GM21447 (cell line): ENCODE data around the gene ZNF213.
"Not testable (repeated sequence)": the region's sequence is repeated elsewhere in the genome, so short reads cannot be mapped to it uniquely, and the experiment has no call there.

Experiments
- ATAC-seq: cut with Tn5 transposase; IDR thresholded peaks from one replicate; pipeline ENCODE4 v1.9.1; 2021; ENCODE audit not compliant: unreplicated experiment

ZNF213 gene

DNA sequence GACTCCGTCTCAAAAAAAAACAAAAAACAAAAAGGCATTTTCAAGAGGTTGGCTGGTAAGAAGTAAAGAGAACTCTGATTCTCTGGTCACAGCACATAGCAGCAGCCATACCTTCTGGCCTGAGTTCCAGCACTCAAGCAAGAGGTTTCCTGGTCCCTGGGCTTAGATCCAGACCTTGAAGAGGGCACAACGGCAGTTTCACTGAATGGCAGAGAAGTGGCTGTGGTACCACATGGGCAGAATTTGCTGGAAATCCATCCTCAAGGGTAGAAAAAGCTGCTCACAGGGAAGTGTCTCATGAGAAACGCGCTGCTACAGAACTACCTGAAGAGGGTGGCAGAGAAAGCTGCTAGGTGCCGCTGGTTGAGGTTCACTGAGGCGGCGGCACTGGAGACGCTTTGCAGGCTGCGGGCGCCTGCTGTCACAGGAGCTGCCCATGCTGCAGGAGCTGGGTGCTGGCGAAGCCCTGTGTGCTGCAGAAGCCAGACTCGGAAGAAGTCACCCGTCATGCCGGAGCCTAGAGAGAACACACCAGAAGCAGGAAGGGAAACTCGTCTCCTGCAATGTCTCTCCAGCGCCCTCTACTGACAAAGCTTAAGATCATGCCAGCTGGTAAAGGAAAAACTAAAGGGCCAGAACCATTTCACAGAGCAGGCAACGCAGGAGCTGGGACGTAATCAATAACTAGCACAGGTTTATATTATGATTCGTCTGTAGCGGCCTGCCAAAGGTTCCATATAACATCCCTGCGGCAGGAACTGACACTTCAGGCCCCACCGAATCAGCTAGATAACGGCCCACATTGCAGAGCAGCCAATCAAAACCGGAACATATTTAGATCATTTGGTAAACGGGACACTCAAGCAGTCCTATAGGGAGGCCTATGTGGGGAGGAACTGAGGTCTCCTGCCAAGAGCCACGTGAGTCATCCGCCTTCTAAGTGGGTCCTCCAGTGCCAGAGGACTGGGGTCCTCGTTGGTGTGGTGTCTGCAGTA, 5.4 kb upstream of the ZNF213 start:
- ATAC-seq, result no peak

DNA sequence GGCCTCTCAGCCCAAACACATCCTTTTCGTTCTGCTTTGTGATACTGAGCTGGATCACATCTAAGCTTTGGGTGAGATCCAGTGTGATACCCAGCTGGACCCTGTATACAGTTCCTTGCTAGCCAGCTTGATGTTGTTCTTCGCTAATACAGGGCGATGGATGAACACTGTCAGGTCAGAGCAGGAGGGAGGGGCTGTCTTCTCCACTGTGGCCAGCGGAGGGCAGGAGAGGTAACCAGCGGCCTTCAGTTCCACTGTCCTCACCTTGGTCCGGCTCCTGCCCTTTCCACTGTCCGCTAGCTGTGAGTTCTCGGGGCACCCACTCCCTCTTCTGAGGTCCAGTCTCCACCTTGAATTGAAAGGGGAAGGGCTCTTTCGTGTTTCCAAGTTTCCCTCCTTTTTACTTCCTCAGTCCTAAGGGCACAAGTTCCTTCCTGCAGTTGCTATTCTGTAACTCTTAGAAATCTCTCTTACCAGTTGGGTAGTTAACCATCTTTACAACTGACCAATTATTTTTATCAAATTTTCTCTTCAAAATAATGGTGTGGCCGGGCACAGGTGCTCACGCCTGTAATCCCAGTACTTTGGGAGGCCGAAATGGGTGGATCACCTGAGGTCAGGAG, 3.0 kb upstream of the ZNF213 start:
- no peak for ATAC-seq

DNA sequence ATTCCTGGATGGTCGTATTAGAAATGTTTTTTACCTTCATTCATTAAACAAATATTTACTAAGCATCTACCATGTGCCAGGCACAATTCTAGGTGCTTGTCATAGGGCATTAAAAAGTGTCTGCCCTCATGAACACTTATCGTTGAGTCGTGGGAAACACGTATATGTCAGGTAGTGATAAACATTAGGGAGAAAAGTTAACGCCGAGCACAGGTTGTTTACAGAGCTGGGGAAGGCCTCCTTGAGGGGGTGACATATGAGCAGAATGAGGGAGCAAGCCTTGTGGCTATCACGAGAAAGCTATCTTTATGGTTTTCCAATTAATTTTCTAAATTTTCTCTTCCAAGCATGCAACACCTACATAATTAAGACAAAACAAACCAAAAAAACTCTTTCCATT, 985 bp upstream of the ZNF213 start:
- no peak for ATAC-seq

DNA sequence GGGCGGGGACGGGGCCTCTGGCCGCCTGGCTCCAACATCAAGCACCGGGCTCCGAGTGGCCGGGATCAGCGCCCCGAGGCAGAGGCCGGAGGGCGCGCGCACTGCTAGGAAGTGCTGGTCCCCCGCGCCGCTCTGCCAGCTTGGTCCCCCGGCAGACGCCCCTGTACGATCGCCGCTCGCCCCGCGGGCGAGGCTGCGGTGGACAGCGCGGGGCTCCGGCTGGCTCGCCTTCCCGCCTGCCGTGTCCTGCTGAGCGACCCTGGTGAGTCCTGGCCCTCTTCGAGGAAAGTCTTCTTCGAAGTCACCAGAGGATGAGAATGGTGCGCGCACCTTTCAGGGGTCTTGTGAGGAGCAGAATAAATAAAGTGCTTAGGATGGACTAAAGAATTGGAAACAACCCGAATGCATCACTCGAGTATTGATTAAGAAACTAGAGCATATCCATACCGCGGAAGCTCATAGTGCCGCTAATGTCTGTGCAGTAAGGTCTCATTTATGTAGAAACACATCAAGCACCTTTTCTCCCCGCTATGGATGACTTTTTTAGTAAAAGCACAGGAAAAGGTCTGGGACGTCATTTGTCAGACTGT, 392 bp downstream of the ZNF213 start:
- ATAC-seq, result no peak

DNA sequence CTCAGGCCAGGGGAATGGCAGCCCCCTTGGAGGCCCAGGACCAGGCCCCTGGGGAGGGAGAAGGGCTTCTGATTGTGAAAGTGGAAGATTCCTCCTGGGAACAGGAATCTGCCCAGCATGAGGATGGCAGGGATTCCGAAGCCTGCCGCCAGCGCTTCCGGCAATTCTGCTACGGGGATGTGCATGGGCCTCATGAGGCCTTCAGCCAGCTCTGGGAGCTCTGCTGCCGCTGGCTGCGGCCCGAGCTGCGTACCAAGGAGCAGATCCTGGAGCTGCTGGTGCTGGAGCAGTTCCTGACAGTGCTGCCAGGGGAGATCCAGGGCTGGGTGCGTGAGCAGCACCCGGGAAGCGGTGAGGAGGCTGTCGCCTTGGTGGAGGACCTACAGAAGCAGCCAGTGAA, 2.4 kb downstream of the ZNF213 start:
- no peak for ATAC-seq

DNA sequence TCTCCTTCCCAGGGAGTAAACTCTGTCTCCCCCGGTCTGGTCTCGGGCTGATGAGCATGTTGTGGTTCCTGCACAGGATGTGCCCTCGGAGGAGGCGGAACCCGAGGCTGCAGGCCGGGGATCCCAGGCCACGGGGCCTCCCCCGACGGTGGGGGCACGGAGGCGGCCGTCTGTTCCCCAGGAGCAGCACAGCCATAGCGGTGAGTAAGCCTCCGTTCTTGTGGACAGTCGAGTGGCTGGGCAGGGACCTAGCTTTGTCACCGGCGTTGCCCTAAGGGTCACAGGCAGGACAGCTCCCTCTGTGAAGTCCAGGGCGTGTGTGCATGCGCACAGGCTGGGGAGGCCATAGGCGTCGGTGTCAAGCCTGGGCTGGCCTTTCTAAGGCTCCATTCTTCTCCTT, 3.5 kb downstream of the ZNF213 start:
- ATAC-seq, result no peak

DNA sequence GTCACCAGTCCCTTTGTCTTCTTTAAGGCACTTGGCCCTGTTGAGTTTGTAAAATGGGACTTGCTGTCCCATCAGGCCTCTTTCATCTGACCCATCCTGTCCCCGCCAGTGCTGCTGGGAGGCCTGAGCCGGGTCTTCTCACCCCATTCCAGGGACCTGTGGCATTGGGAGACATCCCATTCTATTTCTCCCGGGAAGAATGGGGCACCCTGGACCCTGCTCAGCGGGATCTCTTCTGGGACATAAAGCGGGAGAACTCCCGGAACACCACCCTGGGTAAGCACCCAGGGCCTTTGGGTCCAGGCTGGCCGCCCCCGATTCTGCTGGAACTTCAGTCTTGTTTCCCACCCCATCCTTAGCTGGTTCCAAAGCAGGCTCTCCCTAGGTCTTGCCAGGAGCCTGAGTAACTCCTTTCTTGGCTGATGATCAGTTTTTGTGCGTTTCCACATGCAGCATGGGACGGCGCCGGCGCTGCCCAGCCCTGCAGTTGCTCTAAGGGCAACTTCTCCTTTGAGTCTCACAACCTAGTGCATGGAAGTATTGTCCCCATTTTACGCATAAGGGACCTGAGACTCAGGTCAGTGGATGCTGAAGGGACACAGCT, 4.1 kb downstream of the ZNF213 start:
- no peak for ATAC-seq

DNA sequence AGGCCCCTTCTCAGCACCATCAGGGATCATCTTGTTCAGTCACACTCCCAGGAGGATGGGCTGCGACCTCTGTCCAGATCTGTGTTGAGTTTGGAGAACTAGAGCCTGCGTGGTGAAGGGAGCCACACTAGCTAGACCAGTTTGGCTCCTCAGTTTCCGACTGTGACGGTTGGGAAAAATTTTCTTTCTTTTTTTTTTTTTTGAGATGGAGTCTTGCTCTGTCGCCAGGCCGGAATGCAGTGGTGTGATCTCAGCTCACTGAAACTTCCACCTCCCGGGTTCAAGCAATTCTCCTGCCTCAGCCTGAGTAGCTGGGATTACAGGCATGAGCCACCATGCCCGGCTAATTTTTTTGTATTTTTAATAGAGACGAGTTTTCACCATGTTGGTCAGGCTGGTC, 4.7 kb downstream of the ZNF213 start:
- not testable (repeated sequence) for ATAC-seq

DNA sequence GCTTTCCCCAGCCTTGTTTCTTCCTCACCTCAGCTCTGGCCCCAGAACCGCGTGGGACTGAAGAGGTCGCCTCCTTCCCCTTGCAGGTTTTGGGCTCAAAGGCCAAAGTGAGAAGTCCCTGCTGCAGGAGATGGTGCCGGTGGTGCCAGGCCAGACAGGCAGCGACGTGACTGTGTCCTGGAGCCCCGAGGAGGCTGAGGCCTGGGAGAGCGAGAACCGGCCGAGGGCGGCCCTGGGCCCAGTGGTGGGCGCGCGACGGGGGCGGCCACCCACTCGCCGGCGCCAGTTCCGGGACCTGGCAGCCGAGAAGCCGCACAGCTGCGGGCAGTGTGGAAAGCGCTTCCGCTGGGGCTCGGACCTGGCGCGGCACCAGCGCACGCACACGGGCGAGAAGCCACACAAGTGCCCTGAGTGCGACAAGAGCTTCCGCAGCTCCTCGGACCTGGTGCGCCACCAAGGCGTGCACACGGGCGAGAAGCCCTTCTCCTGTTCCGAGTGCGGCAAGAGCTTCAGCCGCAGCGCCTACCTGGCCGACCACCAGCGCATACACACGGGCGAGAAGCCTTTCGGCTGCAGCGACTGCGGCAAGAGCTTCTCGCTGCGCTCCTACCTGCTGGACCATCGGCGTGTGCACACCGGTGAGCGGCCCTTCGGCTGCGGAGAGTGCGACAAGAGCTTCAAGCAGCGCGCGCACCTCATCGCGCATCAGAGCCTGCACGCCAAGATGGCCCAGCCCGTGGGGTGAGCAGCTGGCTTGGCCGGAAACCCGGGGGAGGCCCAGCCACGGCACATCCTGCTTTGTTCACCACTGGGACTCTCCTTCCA, 6.0 kb downstream of the ZNF213 start:
- no peak for ATAC-seq

DNA sequence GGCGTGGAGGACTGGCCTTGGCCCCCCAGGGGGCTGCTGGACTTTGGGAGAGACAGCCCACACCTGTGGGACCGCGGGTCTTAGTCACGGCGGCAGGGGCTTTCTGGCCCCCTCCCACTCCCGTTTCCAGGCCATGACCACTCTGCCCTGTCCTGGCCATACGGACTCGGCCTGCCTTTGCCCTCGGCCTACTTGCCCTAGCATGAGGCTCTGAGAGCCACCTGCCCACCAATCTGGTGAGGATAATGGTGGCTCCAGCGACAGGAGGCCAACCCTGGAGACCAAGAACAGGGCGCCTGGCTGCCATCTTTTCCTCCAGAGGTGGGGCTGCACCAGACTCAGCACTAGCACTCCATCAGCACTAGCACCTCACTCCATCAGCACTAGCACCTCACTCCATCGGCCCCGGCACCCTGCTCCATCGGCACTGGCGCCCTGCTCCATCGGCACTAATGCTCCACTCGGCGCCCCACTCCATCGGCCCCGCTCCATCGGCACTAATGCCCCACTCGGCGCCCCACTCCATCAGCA, 7.0 kb downstream of the ZNF213 start:
- ATAC-seq, result no peak

DNA sequence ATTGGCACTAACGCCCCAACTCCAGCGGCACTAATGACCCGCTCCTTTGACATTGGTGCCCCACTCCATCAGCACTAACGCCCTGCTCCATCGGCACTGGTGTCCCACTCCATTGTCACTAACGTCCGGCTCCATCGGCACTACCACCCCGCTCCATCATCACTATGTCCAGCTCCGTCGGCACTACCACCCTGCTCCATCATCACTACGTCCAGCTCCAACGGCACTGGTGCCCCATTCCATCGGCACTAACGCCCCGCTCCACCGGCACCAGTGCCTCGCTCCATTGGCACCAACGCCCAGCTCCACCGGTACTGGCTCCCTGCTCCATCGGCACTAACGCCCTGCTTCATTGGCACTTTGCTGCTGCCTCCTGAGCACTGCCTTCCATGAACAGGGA, 7.5 kb downstream of the ZNF213 start:
- ATAC-seq, result no peak

DNA sequence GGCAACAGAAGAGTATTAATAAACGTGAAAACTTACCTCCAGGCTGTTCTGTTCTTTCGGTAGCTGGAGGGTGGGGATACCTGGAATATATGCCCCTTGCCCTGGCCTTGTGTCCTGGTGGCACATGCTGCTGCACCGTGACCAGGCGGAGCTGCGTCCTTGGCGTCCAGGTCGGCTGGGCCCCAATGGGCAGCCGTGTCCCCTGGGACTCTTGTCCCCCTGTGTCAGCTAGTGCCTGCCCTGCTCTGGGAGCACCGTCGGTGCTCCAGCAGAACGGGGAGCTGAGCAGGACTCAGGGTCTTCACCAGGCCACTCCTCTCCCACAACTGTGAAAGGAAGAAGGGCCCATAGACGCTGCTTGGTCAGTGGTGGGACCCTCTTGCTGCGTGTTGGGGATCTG, 7.9 kb downstream of the ZNF213 start:
- ATAC-seq, result no peak

DNA sequence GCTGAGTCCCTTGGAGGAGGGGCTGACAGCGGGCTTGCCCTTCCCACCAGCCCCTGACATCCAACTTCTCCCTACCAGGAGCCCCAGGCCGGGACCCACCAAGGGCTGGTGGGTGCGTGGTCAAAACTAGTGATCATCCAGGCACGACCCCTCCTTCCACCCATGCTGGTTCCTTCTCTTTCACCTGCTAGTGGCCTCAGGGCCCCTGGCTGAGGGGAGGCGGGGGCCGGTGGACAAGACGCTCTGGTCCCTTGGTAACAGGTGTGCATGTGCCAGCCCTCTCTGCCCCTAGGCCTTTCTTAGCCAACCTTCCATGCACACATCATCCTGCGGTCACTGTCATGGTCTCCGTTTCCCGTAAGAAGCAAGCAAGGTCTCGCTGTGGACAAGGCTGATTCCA, 8.4 kb downstream of the ZNF213 start:
- no peak for ATAC-seq

DNA sequence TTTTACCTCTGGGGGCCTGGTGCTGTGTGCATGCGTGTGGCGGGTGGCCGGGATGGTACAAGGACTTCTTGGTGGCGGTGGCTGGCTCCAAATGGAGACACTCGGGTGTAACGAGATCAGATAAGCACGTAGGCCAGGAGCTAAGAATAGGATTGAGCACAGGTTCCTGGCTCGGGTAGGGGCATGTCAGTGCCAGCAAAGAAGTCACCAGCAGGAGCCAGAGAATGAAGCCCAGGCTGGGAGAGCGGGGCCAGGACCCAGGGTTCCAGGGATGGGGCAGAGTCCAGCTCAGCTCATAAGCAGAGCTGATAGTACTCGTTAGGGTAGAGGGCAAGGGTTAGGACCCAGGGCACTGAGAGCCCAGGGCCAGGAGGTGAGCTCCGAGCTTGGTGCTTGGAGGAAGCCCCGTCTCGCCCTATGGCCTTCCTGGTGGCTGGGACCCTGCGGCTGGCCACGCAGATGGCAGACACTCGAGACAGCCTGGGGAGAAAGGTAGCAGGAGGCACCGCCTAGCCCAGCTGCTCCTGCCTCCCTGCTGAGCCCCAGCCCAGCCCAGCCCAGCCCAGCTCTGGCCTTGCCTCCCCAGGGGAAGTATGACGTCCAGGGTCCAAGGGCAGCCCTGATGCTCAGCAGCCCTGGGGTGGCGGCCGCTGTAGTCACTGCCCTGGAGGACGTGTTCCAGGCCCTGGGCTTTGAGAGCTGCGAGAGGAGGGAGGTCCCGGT, 8.9 kb downstream of the ZNF213 start:
- no peak for ATAC-seq

DNA sequence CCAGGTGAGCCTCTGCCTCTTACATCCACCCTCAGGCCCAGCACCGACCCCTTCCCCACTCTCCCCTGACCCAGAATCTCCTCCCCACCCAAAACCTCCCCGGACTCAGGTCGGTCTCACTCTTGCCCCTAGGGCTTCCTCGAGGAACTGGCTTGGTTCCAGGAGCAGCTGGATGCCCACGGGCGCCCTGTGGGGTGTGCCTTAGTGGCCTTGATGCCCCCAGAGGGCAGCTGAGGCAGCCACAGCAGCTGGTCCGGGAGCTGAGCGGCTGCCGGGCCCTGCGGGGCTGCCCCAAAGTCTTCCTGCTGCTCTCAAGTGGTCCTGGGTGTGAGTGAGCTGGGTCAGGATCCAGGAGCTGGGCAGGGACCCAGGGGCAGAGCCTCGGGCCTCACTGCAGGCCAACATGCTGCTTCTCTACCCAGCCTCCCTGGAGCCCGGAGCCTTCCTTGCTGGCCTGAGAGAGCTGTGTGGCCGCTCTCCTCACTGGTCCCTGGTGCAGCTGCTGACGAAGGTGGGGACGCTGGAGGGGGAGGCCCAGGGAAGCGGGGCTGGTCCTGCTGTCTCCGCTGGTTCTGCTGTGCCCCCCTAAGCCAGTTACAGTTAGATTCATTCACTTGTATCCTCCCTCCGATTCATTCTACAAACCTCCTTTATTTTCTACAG, 9.6 kb downstream of the ZNF213 start:
- ATAC-seq, result no peak

DNA sequence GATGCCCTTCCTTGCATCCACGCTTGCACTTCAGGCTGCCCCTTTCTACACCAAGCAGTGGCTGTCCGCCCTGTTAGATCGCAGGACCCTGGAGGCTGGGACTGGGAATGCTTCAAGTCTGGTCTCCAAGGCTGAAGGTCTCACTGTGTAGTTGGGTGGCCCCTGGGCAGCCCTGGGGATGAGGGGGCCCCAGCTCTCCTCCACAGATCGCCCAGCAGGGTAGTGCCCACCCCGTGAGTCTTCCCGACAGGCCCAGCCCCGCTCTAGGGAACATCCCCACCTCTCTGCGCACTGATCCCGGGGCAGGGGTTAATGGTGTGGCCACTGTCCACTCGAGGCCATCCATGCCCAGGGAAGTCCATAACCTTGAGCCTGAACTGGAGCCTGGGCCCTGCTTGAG, 10.3 kb downstream of the ZNF213 start:
- no peak for ATAC-seq

DNA sequence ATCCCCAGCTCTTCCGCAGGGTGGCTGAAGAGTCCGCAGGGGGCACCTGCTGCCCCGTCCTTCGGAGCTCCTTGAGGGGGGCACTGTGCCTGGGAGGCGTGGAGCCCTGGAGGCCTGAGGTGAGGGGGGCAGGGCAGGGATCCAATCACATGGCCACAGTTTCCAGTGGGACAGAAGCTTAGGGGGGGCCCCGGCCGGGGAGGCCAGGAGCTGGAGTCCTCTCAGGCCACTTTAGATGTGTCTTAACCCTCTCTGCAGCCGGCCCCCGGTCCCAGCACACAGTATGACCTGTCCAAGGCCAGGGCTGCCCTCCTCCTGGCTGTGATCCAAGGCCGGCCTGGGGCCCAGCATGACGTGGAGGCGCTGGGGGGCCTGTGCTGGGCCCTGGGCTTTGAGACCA, 10.8 kb downstream of the ZNF213 start:
- ATAC-seq, result no peak

DNA sequence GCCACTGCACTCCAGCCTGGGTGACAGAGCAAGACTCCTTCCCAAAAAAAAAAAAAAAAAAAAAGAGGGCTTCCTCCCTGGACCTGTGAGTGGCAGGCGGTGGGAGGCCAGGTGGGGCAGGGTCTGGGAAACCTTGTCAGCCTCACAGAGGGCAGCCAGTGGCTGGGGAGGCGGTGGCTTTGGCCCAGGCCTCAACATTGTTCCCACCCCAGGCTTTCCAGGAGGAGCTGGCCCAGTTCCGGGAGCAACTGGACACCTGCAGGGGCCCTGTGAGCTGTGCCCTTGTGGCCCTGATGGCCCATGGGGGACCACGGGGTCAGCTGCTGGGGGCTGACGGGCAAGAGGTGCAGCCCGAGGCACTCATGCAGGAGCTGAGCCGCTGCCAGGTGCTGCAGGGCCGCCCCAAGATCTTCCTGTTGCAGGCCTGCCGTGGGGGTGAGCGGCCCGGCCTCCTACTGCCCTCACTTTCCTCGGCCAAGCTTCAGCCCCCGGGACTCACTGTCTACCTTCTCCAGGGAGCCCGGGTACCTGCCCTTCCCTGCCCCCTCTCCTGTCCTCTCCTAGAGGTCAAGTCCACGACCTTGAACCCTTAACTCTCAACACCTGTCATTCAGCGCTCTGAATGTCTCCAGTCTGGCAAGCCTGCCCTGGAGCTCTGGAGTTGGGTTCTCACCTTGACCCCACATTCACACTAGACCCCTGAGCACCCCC, 12.4 kb downstream of the ZNF213 start:
- ATAC-seq, result no peak

DNA sequence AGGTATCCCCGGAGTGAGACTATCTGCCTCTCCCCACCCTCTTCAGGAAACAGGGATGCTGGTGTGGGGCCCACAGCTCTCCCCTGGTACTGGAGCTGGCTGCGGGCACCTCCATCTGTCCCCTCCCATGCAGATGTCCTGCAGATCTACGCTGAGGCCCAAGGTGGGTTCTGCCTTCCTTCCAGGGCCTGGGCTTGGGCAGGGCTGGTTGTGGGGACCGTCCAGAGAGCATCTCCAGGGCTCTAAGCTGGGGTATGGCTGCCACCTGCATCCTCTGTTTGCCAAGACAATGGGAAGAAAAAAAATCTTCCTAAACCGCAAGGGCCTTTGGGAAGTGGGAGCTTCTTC, 12.9 kb downstream of the ZNF213 start:
- no peak for ATAC-seq
